Stromal cell of bone marrow (primary cell): Measurements from ENCODE around the gene ULBP1.
"Not testable (repeated sequence)": the region's sequence is repeated elsewhere in the genome, so short reads cannot be mapped to it uniquely, and the experiment has no call there.

Source experiments
- DNase-seq: peaks from one replicate; pipeline ENCODE4 v3.0.0-alpha.2; 2012; ENCODE audit warnings: low read depth

Gene ULBP1

GRCh38 chr6:149963462-149964307 lies at the start of gene ULBP1:
TSS of gene ULBP1 (plus strand) at chr6:149963943. CDS start at chr6:149964050, 107 bp downstream.
- peak; percentile 47 for DNase-seq

- no peak for DNase-seq
These were observed 47.5 kb upstream of the ULBP1 start for GRCh38 chr6:149915970-149916865.

- DNase-seq, result no peak
These were observed 46.1 kb upstream of the ULBP1 start for GRCh38 chr6:149917679-149918078.

DNA sequence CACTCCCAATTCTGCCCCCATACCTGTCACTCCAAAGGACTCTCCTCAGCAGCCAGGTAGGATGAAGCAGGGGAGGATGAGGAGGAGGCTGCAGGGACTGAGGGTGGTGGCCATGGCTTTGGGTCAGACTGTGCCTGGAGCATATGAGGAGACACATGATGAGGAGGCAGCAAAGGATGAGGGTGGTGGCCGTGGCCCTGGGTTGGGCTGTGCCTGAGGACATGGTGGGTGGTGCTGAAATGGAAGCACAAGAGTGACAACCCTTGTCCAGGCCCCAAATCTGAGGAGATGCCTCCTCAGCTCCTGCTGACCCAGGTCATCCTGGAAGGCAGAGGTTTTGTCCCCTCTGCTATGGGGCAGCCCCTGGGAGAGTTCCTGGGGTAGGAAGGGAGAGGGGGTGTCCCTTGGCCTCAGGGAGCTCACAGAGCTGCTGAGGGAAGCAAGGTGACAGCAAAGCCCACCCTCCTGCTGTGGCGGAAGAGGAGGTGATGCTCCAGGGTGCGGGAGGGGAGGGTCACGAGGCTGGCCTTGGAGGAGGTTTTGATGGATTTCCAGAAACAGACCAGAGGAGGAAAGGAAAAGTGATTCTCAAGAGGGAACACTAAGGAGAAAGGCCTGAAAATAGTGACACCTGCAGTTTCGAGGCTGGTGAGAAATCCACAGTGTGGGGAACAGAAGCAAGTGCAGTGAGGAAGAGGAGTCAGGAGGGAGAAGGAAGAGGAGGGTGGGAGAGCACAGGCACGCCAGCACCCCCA lies 45.4 kb upstream of the ULBP1 start:
- DNase-seq, result no peak

DNA sequence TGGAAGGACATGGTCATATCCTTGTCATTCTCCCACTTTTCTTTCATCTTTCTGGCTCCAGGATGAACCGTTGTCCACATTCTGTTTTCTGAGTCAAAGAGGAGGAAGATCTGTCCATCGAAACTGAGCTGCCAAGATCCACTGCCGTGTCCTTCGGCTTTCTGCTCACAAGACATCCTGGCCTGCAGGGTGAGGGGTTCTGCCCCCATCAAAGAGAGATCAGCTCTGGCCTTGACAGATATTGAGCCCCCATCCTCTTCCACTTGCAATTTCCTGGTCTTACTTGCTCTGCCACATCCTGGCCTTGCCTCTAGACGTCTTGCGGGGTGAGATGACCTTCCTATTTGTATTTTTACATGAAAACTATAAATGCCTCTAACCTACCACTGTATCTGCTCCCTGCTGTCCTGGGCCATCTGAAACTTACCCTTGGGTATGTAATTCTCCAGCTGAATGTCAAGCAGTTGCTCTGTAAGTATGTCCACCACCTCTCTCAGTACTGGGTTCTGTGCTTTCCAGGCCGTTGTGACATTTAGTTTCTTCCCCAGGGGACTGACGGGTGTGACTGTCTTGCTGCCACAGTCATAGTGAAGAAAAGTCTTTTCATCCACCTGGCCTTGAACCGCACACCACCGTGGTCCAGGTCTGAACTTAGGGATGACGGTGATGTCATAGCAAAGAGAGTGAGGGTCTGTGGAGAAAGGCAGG lies 44.5 kb upstream of the ULBP1 start:
- not testable (repeated sequence) for DNase-seq

DNA sequence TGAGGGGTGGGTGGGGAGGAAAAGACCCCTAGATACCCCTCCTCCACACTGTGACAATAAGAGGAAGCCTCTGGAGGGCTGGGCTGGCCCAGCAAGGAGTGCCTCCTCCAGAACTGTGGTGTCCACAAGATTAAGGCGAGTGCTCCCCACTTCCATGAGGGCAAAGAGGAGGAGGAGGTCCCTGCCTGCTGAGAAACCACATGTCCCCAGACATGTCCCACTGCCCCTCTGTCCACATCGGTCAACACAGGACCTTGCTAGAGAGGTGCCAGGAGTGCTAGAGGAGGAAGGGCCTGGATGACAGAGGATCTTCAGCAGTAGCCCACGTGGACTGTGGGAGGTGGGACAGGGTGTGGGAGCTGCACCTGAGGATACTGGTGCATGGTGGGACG lies 43.9 kb upstream of the ULBP1 start:
- DNase-seq, result no peak

DNA sequence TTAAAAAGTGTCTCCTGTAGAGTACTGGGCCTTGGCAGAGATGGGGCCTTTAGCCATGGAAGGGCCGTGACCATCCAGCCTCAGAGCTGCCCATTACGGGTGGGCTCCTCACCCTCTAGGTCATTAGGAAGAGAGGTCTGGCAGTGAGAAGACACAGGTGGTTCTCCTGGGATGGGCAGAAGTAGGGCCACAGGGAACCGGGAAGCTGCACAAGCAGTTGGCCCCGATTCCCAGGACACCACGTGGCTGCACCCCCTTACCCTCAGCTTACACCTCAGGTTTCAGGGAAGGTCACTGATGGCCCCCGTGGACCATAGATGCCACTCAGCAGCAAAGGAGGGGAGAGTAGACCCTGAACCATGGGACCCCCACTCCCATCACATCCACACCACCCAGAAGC lies 42.4 kb upstream of the ULBP1 start:
- DNase-seq, result no peak

- not testable (repeated sequence) for DNase-seq
These were observed 41.7 kb upstream of the ULBP1 start for GRCh38 chr6:149922091-149922490.

DNA sequence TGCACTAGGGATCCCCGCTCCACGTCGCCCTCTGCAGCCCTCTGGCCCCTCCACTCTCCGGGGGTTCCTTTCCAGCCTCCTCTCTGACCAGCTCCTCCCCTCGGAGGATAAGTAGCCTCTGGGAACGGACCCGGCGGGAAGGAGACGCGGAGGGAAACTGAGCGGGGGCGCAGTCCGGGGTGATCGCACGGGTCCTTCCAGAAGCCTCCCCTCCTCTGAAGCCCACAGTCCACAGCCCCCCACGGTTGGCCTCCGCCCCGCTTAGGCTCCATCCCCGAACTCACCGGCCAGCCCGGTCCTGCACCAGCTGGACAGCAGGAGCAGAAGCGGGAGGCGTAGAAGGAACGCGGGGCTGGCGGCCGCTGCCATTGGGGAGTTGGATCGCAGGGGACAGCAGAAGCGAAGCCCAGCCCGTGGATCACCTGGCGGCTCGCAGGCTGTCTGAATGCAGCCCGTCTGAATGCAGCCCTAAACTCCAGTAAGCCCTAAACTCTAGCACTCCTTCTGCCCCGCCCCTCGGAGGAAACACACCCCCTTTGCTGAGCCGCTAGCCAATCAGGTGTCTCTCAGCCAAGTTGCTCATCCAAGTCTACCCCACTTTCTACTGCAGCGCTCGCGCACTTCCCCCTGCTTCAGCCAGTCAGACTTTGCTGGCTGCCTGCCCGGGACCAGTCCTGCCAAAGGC lies 41.0 kb upstream of the ULBP1 start, which contains the start of gene RAET1G:
TSS of gene RAET1G (minus strand) at position 480 of the 685 bp plus-strand sequence. CDS start at position 369, 111 bp downstream.
- DNase-seq, result peak; percentile 95

DNA sequence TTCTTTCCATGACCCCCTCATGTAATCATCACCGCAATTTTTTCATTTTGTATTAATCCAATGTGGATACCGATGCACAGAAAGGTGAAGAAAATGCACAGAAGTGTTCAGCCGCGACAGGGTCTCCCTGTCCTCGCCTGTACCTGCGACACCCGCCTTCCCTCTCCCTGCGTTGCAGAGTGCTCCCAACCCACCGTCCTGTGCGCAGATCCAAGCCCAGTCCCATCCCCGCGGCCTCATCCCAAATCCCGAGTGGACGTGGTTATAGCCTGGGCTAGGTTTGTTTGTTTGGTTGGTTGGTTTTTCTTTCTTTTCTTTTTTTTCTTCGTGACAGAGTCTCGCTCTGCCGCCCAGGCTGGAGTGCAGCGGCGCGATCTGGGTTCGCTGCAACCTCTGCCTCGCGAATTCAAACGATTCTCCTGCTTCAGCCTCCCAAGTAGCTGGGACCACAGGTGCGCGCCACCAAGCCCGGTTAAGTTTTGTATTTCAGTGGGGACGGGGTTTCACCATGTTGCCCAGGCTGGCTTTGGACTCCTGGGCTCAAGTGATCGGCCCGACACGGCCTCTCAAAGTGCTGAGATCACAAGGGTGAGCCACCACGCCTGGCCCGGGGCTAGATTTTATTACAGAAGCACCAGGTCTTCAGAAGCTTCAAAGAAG lies 40.3 kb upstream of the ULBP1 start:
- DNase-seq, result no peak

- no peak for DNase-seq
These were observed 39.4 kb upstream of the ULBP1 start for GRCh38 chr6:149924206-149924932.

DNA sequence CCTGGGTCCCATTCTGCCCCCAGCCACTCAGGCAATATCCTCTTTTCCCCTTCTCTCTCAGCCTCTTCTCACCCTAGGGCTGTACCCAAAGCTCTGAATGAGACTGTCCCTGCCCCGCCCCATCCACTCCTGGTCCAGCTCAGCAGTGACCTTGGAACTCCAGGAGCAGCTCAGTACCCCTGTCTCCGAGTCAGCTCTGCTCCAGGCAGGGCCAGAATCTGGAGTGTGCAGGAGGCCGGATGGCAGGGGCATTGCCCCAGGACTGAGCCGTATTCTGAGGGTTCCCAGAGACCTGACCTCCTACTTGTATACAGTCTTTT lies 38.9 kb upstream of the ULBP1 start:
- DNase-seq, result no peak

DNA sequence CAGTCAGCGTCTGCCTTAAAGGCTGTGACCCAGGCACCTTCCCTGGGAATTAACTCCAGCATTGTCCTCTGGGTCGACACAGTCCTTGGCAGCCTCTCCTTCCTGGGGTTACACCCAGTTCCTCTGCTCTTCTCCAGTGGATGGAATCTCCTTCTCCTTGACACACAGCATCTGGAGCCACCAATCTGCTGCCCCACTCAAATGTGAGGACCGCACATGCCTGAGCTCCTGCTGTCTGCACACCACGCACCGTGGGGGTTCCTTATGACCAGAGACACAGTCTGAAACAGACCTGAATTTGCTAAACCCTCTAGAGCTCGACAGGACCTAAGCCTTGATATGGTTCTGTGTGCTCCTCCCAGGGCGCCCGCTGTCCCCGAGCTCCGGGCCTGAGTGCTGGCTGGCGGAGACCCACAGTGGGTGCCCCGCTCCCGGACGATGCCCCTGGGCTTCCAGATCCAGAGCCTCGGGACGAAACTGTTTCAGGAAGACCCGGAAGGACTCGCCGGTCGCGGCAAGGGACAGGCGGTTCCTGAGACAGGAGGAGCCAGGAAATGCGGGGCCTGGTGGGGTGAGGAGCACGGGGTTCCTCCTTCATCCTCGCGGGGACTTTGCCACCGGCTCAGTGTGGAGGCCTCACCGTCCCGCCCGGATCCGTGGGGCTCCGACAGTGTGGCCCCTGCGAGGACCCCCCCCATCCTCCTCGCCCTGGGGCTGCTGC lies 38.3 kb upstream of the ULBP1 start:
- no peak for DNase-seq

- DNase-seq, result peak; percentile 70
These were observed 37.6 kb upstream of the ULBP1 start for GRCh38 chr6:149925974-149926777.

- DNase-seq, result not testable (repeated sequence)
These were observed 36.7 kb upstream of the ULBP1 start for GRCh38 chr6:149927025-149927424.

GRCh38 chr6:149929422-149929821 lies 34.3 kb upstream of the ULBP1 start:
- no peak for DNase-seq

- no peak for DNase-seq
These were observed 32.2 kb upstream of the ULBP1 start for GRCh38 chr6:149931501-149931900.

DNA sequence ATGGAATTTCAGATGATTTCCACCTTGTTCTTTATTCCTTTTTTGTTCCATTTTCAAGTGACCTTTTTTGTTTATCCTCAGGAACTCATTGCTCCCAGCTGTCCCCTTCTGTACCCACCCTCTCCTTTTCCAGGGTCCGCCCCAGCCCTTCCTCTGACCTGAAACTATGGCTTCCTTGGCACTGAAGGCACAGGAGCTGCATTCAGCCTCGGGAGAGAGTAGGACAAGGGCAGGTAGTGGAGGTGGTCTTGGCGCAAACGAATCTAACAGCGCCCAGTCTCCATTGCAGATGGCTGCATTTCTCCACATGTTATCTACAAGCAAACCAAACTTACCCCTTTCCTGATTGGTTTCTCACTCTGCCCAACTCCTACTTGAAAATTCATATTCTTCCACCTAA lies 30.7 kb upstream of the ULBP1 start:
- no peak for DNase-seq
